ENCODE measurements around the gene WDFY4.

GRCh38 chr10:48700071-48700470 is 15.4 kb downstream of the WDFY4 start:
- TF ChIP-seq POLR2A (IDR thresholded peaks at IDR 0.05; ENCODE audit: low read depth, low read length): no peak
- no peak for TF ChIP-seq TAF1 (IDR thresholded peaks at IDR 0.05; ENCODE audit: low read depth, low read length)
- TF ChIP-seq POLR2AphosphoS5 (IDR thresholded peaks at IDR 0.05; ENCODE audit: low read depth, low read length): no peak
- no peak for TF ChIP-seq SPI1 (IDR thresholded peaks at IDR 0.05; ENCODE audit: low read depth, low read length)
- no peak for TF ChIP-seq POU2F2 (IDR thresholded peaks at IDR 0.05; ENCODE audit: low read depth, low read length)
- no peak for TF ChIP-seq PAX5 (IDR thresholded peaks at IDR 0.05; ENCODE audit: insufficient read depth, low read length, severe bottlenecking)

Data from GM12891 (cell line).